Pancreas (tissue), 10 donors: ENCODE results near the gene DOLK. TPM values are rescaled to one million over a fixed set of nuclear protein-coding genes. Genes with fewer than 3 reads are reported as not detected.
A peak's percentile ranks its signal among the peaks of the same experiment; 100 is the strongest.

ENCODE experiments used
- ATAC-seq, 4 donors: fragments of 200-7000 bp; cut with Tn5 transposase; one replicate each; pipeline versions ENCODE4 v1.8.0 to v1.9.1; 2020; ENCODE audit warnings: mild to moderate bottlenecking in 4 of 4, moderate library complexity in 4 of 4
- DNase-seq, 6 donors: peaks; one replicate each; pipeline ENCODE4 v3.0.0-alpha.2; 2020
- FAIRE-seq: peaks from 2 replicates; lab custom pipeline; 2012; peaks lifted over from hg19 to GRCh38; lab: Jason Lieb, UNC
- H3K27ac ChIP-seq, 4 donors: fragments of 200-600 bp; sonication (generic); 1 replicate in 3 of 4; 2 replicates in 1 of 4; pipeline versions ENCODE4 v1.5.0 to v1.8.0; 2020
- H3K27me3 ChIP-seq, 4 donors: fragments of 200-600 bp; one replicate each; pipeline ENCODE4 v1.8.0; 2021
- H3K36me3 ChIP-seq, 3 donors: fragments of 200-600 bp; sonication (generic) in 1 of 3; one replicate each; pipeline versions ENCODE4 v1.5.0 to v1.8.0; 2020 to 2021
- H3K4me1 ChIP-seq, 3 donors: fragments of 200-600 bp; one replicate each; pipeline ENCODE4 v1.8.0; 2021
- H3K4me3 ChIP-seq, 4 donors: fragments of 200-600 bp; sonication (generic) in 2 of 4; one replicate each; pipeline versions ENCODE4 v1.5.0 to v1.8.0; 2020 to 2021
- H3K9me3 ChIP-seq, 4 donors: fragments of 200-600 bp; one replicate each; pipeline ENCODE4 v1.8.0; 2021
- WGBS, 2 donors: extraction: QIAGEN DNeasy Blood & Tissue Kit; methylation state at CpG; one replicate each; pipeline ENCODE4 v1.1.7; 2013; 5-methylcytosine and 5-hydroxymethylcytosine counted together
- intact Hi-C, 3 donors: fragments of 100-400 bp; cut with DNase I; formaldehyde crosslinking; loops; one replicate each; pipeline versions ENCODE4 v1.11.1 to v1.14.2; 2022
- polyA plus RNA-seq, 2 donors: library from polyadenylated mRNA; stranded (reverse); fragments of 200-250 nt; gene quantifications; one replicate each; pipeline ENCODE4 v1.2.3, GENCODE V29; 2013
- total RNA-seq, 6 donors: library from RNA; stranded (reverse); fragmentation: NEBNext Ultra II Directional in 4 of 6; extraction: Animal tissue kit (Norgen Biotek cat#: 25700) in 4 of 6; gene quantifications; one replicate each; pipeline versions ENCODE4 v1.2.1 to v1.2.4, GENCODE V29; 2021 to 2023
- TF ChIP-seq, protein P1 (sequence below), 4 donors: fragments of 200-600 bp; sonication (generic) in 3 of 4; IDR thresholded peaks; one replicate each; pipeline versions ENCODE4 v1.5.0 to v1.8.0; 2021; ENCODE audit warnings: antibody characterized with exemption in 4 of 4
- donor health status: healthy with polysubstance abuse.
- donor health status: DM: no; HTN: no; CAD: no; lungs with moderate emphysema.
- donor health status: DM: no; HTN: no; CAD: no.
- donor health status: control.
- donor health status: control.
- donor health status: Bipolar disorder and iron deficiency.
- donor health status: DM: yes; HTN: yes; CAD: no.
- donor health status: DM: no; HTN: no; CAD: no.
- donor health status: DM: no; HTN: no; CAD: no.
- donor health status: DM: yes; HTN: yes; CAD: no.

Gene DOLK
- total and polyA plus RNA-seq, 8 donors, result 5.4 to 8.5 (median 6.6) TPM

DNA sequence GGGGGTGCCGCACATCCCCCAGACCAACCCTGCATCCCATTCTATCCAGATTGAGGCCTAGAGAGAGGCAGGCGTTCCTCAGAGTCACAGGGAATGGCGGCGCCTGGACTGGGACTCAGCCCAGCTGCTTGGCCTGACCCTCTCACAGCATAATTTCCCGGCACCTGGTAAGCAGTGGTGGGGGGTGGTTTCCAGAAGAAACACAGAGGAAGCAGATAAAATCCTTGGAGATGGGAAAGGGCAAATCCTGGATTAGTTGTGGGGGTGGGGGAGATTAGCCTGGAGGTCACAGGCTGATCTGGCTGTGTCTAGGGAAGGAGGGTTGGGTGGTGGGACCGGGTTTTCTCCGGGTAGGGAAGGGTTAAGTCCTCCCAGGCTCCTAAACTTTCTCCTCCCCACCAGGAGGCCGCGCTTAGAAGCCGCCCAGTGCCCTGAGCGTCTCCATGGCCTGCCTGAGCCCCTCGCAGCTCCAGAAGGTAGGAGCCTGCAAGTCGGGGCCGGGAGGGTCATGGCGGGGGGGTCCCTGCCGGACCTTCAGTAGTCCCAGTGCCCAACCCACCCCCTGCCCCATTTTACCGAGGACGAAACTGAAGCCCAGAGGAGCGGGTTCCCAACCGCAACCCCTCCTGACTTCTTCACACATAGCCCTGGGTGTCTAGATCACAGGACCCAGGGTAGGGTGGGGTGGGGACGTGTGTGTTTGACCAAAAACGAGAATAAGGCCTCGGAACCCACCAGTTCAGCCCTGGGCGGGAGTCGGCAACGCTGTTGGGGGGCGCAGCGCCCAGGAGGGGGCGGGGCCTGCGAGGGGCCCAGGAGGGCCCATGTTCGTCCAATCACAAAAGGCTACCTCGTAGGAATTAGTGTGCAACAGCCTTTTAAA lies 25.3 kb downstream of the DOLK start:
- DNase-seq (peak in 5 of 6 donors; percentile 62 to 80 (median 72)), ATAC-seq (peak; percentile 51 to 78 (median 74)), FAIRE-seq (no peak)
- H3K27ac ChIP-seq, result peak overlapping the region; percentile 49 to 89 (median 80)
- intact Hi-C loops, result loop anchor here in 1 of 3 donors (10.0 kb wide), 1 partner anchor 57 kb away; no protein-coding TSS in a partner anchor
- peaks cover 15 to 27% (median 25%) of the 10 kb centered on the region in 3 donors for H3K4me1 ChIP-seq
- no peaks in the 10 kb centered on the region for H3K36me3 ChIP-seq
- no peaks in the 10 kb centered on the region for H3K9me3 ChIP-seq
- H3K27me3 ChIP-seq, result no peaks in the 10 kb centered on the region
- H3K4me3 ChIP-seq, result peak overlapping the region; percentile 32 to 66 (median 46)
- 6% methylated on average over 31 to 32 of the region's 32 CpGs for WGBS, 2 donors
- TF ChIP-seq, protein P1, sequence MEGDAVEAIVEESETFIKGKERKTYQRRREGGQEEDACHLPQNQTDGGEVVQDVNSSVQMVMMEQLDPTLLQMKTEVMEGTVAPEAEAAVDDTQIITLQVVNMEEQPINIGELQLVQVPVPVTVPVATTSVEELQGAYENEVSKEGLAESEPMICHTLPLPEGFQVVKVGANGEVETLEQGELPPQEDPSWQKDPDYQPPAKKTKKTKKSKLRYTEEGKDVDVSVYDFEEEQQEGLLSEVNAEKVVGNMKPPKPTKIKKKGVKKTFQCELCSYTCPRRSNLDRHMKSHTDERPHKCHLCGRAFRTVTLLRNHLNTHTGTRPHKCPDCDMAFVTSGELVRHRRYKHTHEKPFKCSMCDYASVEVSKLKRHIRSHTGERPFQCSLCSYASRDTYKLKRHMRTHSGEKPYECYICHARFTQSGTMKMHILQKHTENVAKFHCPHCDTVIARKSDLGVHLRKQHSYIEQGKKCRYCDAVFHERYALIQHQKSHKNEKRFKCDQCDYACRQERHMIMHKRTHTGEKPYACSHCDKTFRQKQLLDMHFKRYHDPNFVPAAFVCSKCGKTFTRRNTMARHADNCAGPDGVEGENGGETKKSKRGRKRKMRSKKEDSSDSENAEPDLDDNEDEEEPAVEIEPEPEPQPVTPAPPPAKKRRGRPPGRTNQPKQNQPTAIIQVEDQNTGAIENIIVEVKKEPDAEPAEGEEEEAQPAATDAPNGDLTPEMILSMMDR (IDR thresholded peaks at IDR 0.05), result no peak

DNA sequence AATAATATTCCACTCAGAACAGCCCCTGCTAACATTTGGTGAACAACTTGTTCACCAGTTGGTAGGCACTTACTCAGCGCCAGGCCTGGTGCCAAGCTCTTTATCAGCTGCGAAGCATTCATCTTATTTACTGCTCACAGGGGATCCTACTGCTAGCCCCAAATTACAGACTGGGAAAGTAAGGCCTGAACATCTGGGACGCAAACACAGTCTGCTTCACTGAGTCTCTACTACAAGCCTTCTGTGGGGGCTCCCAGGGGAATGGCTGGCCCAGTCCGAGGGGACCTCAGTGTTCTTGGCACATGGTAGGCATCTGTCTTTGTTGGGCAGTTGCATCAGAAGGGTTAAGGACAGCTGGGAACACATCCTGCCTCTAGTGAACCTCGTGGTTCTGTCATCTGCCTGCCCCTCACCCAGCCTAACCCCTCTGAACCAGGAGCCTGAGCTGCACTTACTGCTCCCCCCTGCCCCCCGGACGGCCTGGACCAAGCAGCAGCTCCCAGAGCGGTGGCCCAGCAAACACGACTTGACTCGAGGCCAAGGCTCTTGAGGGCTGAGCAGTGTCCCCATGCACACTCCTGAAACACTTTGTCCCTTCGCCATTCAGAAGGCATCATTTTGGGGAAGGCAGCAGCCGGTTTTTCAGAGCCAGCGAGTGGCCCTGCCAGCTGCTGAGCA lies 26.9 kb downstream of the DOLK start, which contains the start of gene PHYHD1:
PHYHD1 (plus strand) TSS at position 602 of the 678 bp plus-strand sequence. CDS start 1,342 bp downstream, outside the sequence.
- peaks cover 20 to 41% (median 40%) of the 10 kb centered on the region in 3 donors for H3K4me1 ChIP-seq
- no peaks in the 10 kb centered on the region for H3K9me3 ChIP-seq
- TF ChIP-seq, protein P1 (IDR thresholded peaks at IDR 0.05), result no peak
- intact Hi-C loops, result loop anchor here in 1 of 3 donors (10.0 kb wide), 1 partner anchor 56 kb away; no protein-coding TSS in a partner anchor
- ATAC-seq, result peak in 1 of 4 donors; percentile 22
- peak within 1 kb of the TSS; percentile 32 to 66 (median 46) for H3K4me3 ChIP-seq
- DNase-seq, result peak; percentile 62 to 82 (median 72)
- 37 to 39% methylated on average over 13 of the region's 13 CpGs for WGBS, 2 donors
- no peaks in the 10 kb centered on the region for H3K27me3 ChIP-seq
- H3K27ac ChIP-seq, result peak within 1 kb of the TSS; percentile 49 to 89 (median 80)
- no peak for FAIRE-seq
- H3K36me3 ChIP-seq, result no peaks in the 10 kb centered on the region

DNA sequence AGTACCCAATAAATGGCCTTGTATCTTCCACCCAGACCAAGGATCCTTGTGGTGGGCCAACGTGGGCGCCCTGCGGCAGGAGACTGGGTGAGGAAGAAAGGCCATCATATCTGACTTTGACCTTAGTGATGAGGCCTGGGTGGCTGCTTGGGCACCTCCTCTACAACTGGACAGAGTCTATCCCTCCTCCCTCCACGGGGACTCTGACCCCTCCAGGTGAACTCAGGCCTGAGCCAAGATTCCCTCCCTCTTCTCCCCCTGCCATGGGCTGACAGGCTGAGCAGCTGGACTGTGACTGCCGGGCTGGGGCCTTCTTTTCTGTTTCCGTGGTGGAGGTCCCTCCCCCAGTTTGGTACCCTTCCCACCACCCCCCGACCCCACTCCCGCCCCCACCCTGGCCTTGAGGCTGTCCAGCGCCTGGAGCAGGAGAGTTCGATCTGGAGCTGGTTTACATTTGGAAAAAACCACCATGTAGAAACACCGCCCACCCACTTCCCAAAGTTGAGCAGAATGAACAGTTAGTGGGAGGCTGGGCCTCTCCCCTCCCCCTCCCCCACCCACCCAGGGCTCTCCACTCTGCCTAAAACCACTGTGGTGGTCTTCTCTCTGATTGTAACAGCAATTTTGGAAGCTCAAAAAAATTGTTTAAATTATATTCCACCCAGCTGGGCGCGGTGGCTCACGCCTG lies 27.9 kb downstream of the DOLK start:
- ATAC-seq (peak in 1 of 4 donors; percentile 8), DNase-seq (peak in 3 of 6 donors; percentile 47 to 55 (median 52)), FAIRE-seq (no peak)
- Histone ChIP-seq H3K4me1 (peaks cover 27 to 44% (median 40%) of the 10 kb centered on the region in 3 donors), H3K9me3 (no peaks in the 10 kb centered on the region), H3K27ac (peak overlapping the region in 3 of 4 donors; percentile 11 to 89 (median 86)), H3K36me3 (no peaks in the 10 kb centered on the region), H3K27me3 (no peaks in the 10 kb centered on the region), H3K4me3 (no peak overlapping the region)
- intact Hi-C loops, result loop anchor here in 1 of 3 donors (10.0 kb wide), 1 partner anchor 55 kb away; no protein-coding TSS in a partner anchor
- WGBS, 2 donors, result 52 to 54% methylated on average over 14 of the region's 14 CpGs
- TF ChIP-seq, protein P1 (IDR thresholded peaks at IDR 0.05), result no peak

DNA sequence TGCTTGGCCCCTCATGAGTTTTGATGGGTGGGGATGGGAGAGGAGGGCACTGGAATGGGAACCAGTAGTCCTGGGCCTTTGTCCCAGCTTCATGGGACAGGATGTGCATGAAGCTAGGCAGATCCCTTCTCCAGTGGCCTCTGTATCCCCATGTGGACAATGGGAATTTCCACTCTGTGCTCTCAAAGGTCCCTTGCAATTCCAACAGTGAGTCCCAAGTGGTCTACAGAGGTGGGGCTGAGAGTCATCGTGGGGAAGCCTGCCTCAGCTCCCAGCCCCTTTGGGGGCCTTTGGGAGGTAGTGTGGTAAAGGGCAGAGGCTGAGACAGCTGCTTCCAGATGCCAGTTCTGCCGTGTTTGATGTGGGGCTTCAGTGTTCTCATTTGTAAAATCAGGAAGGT lies 28.5 kb downstream of the DOLK start:
- ATAC-seq (no peak), DNase-seq (no peak), FAIRE-seq (no peak)
- TF ChIP-seq, protein P1 (IDR thresholded peaks at IDR 0.05), result no peak
- Histone ChIP-seq H3K9me3 (no peaks in the 10 kb centered on the region), H3K27ac (peak overlapping the region in 2 of 4 donors; percentile 86 to 89), H3K4me3 (no peak overlapping the region), H3K27me3 (no peaks in the 10 kb centered on the region), H3K4me1 (peaks cover 27 to 44% (median 40%) of the 10 kb centered on the region in 3 donors), H3K36me3 (no peaks in the 10 kb centered on the region)
- WGBS, 2 donors, result 61 to 70% methylated on average over 2 of the region's 2 CpGs
- intact Hi-C loops, result no loop called here
